Pons (tissue), 1 donor: Measurements from ENCODE around the gene TMEM184A.

ENCODE experiments used
- DNase-seq: peaks from one replicate; pipeline ENCODE4 v3.0.0-alpha.2; 2016; ENCODE audit warnings: low spot score

Gene TMEM184A

DNA sequence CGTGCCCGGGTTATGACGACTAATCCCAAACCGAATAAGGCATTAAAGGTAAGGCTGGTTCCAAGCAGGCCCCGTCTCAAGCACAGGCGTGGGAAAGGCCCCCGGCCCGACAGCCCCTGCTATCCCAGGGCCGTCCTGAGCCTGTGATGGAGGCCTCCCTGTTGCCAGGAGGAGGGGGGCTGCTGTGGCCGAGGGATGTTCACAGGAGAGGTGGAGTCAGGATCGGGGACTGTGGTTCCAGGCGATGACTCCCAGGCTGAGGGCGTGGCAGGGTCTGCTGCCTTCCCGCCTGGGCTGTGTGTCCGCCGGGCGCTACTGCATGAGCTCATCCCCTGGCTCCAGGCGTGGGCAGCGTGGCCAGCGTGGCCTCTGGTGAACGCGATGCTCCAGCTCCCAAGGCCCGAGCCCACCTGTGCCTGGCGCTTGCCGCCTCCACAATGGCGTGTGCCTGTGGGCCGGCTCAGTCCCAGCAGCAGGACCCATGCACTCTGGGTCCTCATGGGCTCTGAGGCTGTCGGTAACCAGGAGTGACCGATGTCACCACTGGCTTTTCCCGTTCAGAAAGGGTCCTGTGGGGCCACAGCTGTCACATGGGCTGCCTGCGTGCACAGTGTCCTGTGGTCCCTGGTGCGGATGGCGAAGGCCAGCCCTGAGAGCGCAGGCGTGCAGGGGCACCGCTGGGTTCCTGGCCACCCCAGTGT lies 16.7 kb downstream of the TMEM184A start:
- no peak for DNase-seq

DNA sequence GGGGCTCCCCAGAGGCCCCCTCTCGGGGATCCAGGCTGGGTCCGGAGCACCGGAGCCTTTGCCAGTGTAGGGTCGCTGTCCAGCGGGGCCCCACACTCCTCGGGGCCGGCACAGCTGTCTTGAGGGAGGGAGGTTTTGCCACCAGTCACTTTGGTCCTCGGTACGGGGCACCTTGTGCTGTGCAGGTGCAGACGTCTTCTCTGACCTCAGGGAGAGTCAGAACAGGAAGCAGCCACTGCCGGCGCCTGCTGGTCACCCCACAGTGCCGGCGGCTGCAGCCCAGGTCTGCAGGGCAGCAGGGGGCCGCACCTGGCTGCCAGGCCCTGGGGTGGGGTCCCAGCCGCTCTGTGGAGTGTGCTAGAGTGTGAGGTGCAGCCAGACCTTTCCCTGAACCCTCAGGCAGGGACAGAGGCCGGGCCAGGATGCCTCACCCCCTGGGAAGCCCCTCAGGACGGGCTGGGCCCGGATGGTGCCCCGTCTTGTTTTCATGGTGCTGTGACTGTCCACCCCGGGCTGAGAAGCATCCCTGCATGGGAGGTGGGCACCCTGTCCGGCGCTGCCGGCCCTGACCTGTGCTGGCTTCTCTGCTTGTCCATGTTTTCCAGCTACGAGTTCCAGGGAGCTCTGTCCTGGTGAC lies 17.3 kb downstream of the TMEM184A start:
- DNase-seq, result no peak

GRCh38 chr7:1537535-1538412 lies 18.2 kb downstream of the TMEM184A start:
- DNase-seq, result peak; percentile 26

DNA sequence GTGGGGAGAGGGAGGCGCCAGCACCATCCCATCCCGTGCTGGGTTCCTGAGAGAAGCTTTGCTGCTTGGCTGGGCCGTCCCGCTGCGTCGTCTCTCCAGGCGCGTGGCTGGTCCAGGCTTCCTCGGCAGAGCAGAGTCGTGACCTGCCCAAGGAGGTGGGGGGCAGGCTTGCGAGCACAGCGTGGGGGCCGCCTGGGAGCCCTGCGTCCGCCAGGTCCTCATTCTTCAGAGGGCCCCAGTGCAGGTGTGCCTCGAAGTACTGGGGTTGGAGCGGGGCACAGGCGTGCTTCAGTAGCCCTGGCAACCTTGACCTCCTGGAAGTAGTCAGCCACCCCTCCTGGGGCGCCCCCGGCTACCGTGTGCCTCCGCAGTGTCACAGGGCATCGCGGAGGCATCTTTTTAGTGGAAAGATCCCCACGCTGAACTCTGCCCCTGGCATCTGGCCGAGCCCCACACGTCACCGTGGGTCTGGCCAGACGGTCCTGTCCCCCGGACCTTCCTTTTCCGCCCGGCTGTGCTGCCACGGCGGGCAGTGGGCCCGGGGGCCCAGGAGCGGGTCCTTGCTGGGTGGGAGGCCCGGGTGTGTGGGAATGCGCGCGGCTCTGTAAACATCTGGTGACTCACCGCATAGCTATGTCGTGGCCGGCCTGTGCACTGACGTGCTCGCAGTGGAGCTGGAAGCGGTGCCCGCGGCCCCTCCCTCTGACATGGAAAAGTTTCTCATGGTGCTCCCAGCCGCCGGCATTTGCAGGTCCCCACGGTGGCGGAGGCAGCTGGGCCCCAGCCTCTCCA lies 19.1 kb downstream of the TMEM184A start:
- peak; percentile 54 for DNase-seq

GRCh38 chr7:1536455-1536742 lies 19.6 kb downstream of the TMEM184A start:
- DNase-seq, result no peak

GRCh38 chr7:1535701-1536454 lies 20.1 kb downstream of the TMEM184A start:
- DNase-seq, result peak; percentile 12

DNA sequence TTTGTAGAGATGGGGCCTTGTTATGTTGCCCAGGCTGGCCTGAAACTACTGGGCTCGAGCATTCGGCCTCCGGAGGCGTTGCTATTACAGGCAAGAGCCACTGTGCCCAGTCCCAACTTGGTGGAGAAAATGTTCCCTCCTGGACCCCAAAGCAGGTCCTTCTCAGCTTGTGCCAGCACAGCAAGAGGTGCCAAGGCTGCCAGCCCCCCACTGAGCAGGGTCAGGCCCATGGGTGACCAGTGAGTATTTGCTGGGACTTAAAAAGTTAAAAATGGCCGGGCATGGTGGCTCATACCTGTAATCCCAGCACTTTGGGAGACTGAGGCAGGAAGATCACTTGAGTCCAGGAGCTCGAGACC lies 20.9 kb downstream of the TMEM184A start:
- no peak for DNase-seq

DNA sequence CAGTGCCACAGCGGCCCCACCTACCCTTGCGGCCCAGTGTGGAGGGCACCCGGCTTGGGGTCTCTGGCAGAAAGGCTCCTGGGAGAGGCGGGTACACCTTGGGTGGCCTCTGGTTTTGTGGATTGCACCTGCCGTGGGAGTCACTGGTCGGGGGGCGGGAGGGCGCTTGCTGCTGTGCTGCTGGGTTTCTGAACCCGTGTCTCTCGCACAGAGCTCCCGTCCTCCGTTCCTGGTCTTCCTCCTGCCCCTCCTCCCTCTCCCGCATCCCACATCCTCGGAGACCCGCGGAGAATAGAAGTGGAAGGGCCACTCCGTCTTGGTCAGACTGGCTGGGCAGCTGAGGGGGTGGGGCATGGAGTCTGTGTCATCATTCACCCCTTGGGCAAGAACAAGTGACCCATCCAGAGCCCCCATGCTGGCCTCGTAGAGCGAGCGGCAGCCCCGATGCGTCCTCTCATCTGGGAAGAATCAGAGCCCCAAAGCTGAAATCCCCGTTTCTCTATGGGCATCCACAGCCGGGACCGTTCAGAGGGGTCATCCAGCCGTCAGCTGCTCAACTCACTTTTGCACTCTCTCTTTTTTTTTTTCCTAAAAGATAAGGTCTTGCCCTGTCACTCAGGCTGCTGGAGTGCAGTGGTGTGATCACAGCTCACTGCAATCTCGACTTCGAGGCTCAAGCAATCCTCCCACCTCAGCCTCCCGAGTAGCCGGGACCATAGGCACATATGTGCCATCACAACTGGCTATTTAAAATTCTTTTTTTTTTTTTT lies 21.5 kb downstream of the TMEM184A start:
- no peak for DNase-seq

DNA sequence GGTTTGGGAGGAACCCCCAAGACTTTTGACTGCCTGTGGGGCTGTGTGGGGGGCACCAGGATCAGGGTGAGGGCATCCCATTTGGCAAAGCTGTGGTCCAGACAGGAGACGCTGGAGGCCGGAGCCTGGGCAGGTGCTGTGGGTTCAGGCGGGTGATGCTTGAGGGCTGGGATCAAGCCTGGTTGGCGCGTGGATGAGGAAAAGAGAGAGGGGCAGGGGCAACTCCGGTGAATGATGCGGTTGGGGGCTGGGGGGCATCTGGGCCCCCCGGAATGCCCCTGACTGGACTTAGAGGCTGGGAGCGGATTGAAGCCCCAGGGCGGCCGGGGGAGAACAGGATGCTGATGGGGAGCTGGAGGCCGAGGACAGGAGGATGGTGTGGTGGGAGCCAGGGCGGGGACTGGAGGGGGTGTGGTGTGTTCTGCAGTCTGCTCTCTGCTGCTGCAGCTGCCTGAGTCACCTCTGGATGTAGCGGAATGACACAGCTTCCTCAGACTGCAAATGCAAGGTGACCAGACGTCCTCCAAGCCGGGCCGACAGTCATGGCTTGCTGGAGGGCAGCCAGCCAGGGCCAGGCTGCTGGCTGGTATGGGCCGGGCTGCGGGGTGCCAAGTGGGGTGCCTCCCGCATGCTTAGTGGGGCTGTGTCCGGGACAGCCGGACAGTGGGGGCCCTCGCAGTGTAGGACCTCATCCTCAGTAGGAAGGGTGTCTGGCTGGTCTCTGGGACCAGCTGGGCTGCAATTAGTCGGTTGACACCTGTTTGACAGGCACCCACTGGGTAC lies 22.3 kb downstream of the TMEM184A start:
- DNase-seq, result no peak

DNA sequence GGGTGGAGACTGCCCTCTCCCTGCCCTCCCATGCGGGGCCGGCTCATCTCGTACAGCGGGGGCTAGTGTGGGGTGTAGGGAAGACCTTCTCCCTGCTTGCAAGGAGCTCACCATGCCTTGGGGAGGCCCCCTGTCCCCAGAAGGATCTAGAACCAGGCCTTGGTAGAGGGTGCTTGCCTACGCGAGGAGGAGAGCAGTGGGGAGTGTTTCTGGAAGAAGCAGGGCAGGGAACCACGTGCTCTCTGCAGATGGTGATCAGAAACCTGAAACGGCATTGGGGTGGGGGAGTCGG lies 22.8 kb downstream of the TMEM184A start:
- no peak for DNase-seq

DNA sequence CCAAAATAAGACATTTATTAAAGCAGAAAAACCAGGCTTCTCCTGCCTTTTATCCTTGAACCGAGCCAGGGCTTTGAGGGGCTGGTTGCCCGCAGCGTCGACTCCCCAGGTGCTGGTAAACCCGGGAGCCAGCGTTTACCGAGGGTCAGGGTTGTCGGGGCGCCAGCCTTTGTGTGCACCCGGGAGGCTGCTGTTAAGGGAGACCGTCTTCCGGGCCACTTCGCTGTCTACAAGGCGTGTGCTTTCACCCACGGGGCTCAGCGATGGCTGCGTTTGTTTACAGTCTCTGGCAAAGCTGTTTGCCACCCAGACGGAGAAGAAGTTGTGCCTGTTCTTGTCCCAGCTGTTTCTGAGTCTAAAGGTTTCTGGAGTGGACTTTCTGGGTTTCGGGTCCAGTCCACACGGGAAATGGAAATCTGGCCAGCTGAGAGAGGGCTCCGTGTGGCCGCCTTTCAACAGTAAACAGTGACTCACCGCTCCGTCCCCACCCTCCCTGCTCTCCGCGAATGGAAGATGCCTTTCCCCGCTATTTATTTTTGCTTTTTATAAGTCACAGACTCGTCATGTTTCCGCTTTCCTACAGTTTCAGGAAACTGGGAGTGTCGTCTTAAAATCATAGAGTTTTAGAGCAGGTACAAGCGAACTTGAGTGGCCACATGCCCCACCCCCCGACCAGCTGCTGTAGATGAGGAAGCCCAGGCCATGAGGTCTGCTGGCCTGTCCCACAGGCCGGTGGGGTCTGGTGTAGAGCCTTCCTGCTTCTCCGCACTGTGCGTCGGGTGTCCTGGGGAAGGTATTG lies 23.4 kb downstream of the TMEM184A start:
- DNase-seq, result peak; percentile 49

DNA sequence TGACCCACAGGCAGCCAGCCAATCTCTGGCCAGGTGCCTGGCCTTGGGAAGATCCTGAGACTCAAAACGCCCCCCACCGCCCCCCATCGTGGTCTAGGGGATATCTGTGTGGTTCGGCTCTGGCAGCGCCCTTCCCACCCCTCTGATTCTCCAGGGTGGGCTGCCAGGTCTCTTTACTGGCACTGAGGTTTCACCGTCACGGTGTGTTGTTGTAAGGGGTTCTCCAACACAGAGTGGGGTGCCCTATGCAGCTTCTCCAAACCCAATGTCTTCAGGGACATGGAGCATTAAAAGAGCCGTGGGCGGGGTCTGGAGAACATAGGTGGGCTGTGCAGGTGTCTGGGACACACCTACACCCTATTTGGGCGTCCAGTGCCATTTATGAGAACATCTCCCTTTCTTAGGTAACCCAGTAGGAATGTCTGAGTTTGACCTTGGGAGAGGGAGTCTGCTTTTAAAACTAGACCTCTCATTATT lies 24.0 kb downstream of the TMEM184A start:
- DNase-seq, result no peak

GRCh38 chr7:1531263-1531978 lies 24.6 kb downstream of the TMEM184A start:
- peak; percentile 9 for DNase-seq

DNA sequence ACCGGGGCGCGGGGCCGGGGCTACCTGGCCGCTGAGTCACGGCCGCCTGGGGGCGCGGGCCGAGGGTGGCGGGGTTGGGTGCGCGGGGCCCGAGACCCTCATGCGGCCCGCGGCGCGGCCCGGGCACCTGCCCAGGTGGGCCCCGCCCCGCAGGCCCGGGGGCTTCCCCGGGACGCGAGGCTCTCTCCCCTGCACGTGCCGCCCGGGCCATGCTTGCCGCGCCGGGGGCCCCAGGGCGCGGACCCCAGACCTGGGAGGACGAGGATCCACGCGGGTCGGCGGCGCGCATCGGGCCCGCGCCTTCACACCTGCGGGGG lies 25.1 kb downstream of the TMEM184A start:
- no peak for DNase-seq

DNA sequence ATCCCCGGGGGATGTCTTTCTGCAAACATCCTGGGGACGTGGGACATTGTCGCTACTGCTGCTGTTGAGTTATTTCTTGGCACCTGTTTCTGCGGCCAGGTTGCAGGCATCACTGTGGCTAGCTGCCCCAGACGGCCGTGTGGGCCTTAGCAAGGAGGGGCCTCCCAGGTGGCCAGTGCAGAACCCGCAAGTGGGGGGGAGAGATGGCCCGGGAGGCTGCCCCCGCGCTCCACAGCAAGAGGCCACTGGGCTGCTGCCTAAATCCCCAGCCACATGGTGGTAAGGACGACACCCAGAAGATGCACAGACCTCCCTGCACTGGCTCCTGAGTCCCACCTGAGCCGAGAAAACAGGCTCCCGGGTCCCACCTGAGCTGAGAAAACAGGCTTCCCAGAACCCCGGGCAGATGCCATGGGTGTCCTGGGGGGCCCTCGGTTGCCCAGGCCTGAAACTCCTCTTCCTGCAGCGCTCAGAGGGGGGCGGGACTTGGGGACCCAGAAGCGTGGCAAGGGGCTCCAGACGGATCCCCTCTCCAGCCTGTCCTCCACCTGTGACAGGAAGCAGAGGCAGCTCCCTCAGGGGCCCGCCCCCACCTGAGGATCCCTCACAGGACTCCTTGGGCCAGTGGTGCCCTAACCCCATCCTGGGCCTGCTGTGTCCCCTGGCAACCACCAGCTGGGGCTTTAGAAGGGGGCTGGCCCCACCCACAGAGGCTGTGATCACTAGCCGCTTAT lies 26.5 kb downstream of the TMEM184A start:
- DNase-seq, result no peak

DNA sequence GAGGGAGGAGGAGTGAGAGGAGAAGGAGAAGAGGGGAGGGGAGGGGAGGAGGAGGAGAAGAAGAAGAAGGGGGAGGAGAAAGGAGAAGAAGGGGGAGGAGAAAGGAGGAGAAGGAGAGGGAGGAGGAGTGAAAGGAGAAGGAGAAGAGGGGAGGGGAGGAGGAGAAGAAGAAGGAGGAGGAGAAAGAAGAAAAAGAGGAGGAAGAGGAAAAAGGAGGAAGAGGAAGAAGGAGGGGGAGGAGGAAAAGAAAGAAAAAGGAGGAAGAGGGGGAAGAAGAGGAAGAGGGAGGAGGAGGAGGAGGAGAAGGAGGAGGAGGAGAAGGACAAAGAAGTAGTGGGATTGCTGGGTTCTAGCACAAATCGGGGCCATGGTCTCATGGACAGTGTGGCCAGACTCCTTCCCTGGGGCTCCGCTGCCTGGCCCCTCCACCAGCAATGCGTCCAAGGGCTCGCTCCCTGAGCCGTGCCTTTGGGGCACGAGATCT lies 29.7 kb downstream of the TMEM184A start:
- DNase-seq, result no peak

GRCh38 chr7:1525409-1525808 lies 30.6 kb downstream of the TMEM184A start:
- no peak for DNase-seq

DNA sequence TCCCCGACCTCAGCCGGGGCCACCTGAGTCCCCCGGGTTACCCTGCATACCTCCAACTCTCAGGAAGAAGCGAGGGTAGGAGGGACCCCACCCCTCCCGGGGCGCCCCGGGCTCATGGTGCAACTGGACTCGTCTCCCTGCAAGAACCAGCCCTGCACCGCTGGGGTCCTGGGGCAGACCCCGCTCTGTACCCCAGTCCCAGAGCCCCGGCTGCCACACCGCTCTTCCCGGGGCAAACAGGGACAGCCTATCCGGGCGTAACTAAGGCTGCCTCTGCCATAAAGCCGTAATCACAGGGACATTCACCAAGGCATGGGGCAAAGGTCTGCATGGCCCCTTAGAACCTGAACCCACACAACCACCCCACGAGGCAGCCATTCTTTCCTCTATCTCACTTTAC lies 32.2 kb downstream of the TMEM184A start:
- no peak for DNase-seq
